D721Med (cell line): ENCODE results near the gene GH1.

ENCODE experiments used
- DNase-seq: peaks from one replicate; pipeline ENCODE4 v3.0.0; 2011; ENCODE audit warnings: low spot score; ENCODE audit not compliant: insufficient read length
- FAIRE-seq: peaks from 2 replicates; lab custom pipeline; 2011; peaks lifted over from hg19 to GRCh38; lab: Jason Lieb, UNC
- TF ChIP-seq, protein P1 (sequence below): IDR thresholded peaks from 2 replicates; pipeline ENCODE4 v1.5.1; 2012; ENCODE audit warnings: mild to moderate bottlenecking, control low read depth; ENCODE audit not compliant: insufficient read depth; ENCODE audit errors: missing control alignments

The GH1 gene

DNA sequence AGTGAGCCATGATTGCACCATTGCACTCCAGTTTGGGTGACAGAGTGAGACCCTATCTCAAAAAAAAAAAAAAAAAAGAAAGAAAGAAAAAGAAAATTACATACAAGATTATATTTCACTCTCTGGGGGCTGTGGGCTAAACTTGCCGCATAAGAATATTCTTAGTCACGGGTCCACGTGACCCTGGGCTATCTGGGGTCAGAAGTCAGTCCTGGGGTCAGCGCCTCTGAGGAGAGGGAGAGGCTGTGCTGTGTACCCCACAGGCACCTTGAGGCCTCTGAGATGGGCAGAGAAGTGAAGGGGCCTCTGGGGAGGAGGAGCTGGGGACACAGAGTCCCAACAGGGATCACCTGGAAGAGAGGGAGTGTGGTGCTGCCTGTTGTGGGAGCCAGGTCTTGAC, 19.3 kb upstream of the GH1 start:
- TF ChIP-seq, protein P1, sequence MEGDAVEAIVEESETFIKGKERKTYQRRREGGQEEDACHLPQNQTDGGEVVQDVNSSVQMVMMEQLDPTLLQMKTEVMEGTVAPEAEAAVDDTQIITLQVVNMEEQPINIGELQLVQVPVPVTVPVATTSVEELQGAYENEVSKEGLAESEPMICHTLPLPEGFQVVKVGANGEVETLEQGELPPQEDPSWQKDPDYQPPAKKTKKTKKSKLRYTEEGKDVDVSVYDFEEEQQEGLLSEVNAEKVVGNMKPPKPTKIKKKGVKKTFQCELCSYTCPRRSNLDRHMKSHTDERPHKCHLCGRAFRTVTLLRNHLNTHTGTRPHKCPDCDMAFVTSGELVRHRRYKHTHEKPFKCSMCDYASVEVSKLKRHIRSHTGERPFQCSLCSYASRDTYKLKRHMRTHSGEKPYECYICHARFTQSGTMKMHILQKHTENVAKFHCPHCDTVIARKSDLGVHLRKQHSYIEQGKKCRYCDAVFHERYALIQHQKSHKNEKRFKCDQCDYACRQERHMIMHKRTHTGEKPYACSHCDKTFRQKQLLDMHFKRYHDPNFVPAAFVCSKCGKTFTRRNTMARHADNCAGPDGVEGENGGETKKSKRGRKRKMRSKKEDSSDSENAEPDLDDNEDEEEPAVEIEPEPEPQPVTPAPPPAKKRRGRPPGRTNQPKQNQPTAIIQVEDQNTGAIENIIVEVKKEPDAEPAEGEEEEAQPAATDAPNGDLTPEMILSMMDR, result no peak
- FAIRE-seq, result no peak
- DNase-seq, result no peak

- DNase-seq (no peak), FAIRE-seq (no peak)
- TF ChIP-seq, protein P1, result no peak
Measured at GRCh38 chr17:63937319-63937718, 18.7 kb upstream of the GH1 start.

- FAIRE-seq (no peak), DNase-seq (no peak)
- TF ChIP-seq, protein P1, result no peak
Measured at GRCh38 chr17:63934183-63935112, 15.8 kb upstream of the GH1 start.

DNA sequence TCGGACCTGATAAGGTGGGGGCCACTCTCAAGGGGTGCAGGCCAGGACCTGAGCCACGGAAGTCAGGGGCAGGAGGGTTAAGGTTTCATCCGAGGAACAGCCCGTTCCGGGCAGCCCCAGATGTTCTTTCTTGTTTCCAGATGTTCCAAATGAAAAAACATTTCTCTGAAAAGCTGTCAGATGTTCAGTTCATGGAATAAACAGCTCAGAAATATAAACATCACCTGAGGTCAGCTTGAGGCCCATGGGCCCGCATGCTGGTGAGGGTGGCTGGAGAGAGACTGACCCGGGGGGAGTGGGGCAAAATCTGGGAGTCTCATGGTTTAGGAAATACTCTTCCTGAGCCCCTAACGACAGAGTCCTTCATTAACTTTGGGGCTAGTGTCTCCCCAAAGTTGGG, 15.0 kb upstream of the GH1 start:
- no peak for FAIRE-seq
- TF ChIP-seq, protein P1, result no peak
- DNase-seq, result no peak

- TF ChIP-seq, protein P1, result no peak
- FAIRE-seq, result no peak
- DNase-seq, result no peak
Measured at GRCh38 chr17:63932721-63933120, 14.1 kb upstream of the GH1 start.

- DNase-seq (no peak), FAIRE-seq (no peak)
- TF ChIP-seq, protein P1, result no peak
Measured at GRCh38 chr17:63931981-63932561, 13.4 kb upstream of the GH1 start, which contains the start of gene CD79B. CD79B (minus strand) TSS chr17:63932331; CDS start chr17:63932261, 70 bp downstream.
